GM19468 (cell line): Measurements from ENCODE around the gene CSMD2.
"Not testable (repeated sequence)": the region's sequence is repeated elsewhere in the genome, so short reads cannot be mapped to it uniquely, and the experiment has no call there.

Source experiments
- ATAC-seq: cut with Tn5 transposase; IDR thresholded peaks from one replicate; pipeline ENCODE4 v1.9.1; 2021; ENCODE audit warnings: mild to moderate bottlenecking, moderate library complexity, moderate number of reproducible peaks; ENCODE audit not compliant: unreplicated experiment; ENCODE audit errors: extremely low read depth

Gene CSMD2

GRCh38 chr1:34018285-34018684 is 146.7 kb downstream of the CSMD2 start:
- ATAC-seq: no peak

GRCh38 chr1:34016281-34016680 is 148.7 kb downstream of the CSMD2 start:
- not testable (repeated sequence) for ATAC-seq

- no peak for ATAC-seq
Measured at GRCh38 chr1:34013958-34014737, 150.9 kb downstream of the CSMD2 start.

GRCh38 chr1:34013136-34013535 is 151.9 kb downstream of the CSMD2 start:
- ATAC-seq: no peak

- ATAC-seq: no peak
Measured at GRCh38 chr1:34009340-34009985, 155.6 kb downstream of the CSMD2 start.

GRCh38 chr1:34007760-34008159 is 157.3 kb downstream of the CSMD2 start:
- ATAC-seq: no peak

GRCh38 chr1:34005309-34005708 is 159.7 kb downstream of the CSMD2 start:
- no peak for ATAC-seq

GRCh38 chr1:34002810-34003209 is 162.2 kb downstream of the CSMD2 start:
- ATAC-seq: no peak

- ATAC-seq: no peak
Measured at GRCh38 chr1:33997127-33998036, 167.6 kb downstream of the CSMD2 start.

- no peak for ATAC-seq
Measured at GRCh38 chr1:33996281-33996680, 168.7 kb downstream of the CSMD2 start.

GRCh38 chr1:33993301-33993700 is 171.7 kb downstream of the CSMD2 start:
- ATAC-seq: no peak

GRCh38 chr1:33990281-33990680 is 174.7 kb downstream of the CSMD2 start:
- ATAC-seq: no peak

- ATAC-seq: no peak
Measured at GRCh38 chr1:33988161-33988560, 176.9 kb downstream of the CSMD2 start.

GRCh38 chr1:33986390-33987095 is 178.5 kb downstream of the CSMD2 start:
- ATAC-seq: no peak

- ATAC-seq: no peak
Measured at GRCh38 chr1:33985656-33986055, 179.4 kb downstream of the CSMD2 start.

- ATAC-seq: no peak
Measured at GRCh38 chr1:33984906-33985565, 180.0 kb downstream of the CSMD2 start.

- ATAC-seq: no peak
Measured at GRCh38 chr1:33982419-33982818, 182.6 kb downstream of the CSMD2 start.

- no peak for ATAC-seq
Measured at GRCh38 chr1:33979341-33979740, 185.7 kb downstream of the CSMD2 start.

GRCh38 chr1:33975961-33976360 is 189.1 kb downstream of the CSMD2 start:
- ATAC-seq: no peak
